HG02852 (cell line): ENCODE measurements around the gene LOXL3.
"Not testable (repeated sequence)": the region's sequence is repeated elsewhere in the genome, so short reads cannot be mapped to it uniquely, and the experiment has no call there.

ENCODE experiments used
- ATAC-seq: cut with Tn5 transposase; IDR thresholded peaks from one replicate; pipeline ENCODE4 v1.9.1; 2021; ENCODE audit warnings: mild to moderate bottlenecking, moderate library complexity; ENCODE audit not compliant: unreplicated experiment

LOXL3 gene

DNA sequence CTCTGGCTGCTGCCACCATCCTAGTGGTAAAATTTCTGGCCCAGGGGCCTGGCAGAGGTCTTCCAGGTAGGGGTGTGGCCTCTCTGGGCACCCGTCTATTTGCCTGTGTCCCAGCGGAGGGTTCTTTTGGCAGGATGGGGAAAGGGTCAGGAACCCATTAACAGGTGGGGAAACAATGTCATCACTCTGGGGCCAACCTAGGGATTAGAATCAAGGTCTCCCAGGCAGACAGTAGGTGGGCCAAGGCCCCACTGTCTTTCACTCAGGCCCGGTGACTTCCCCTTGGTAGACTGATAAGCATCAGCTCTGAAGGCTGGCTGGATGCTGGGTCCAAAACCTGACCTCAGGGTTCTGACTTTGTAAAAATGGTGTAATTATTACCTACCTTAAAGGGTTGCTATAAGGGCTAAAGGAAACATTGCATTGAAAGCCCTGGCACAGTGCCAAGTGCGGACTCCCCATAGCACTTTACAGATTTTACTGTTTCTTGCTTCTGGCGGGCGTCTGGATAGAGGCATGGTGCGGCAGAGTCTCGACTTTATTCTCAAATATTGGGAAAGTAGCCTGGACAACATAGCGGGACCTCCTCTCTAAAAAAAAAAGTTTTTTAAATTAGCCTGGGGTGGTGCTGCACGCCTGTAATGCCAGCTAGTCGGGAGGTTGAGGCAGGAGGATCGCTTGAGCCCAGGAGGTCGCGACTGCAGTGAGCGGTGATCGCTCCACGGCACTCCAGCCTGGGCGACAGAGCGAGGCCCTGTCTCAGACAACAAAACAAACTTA lies 56.6 kb downstream of the LOXL3 start:
- no peak for ATAC-seq

- no peak for ATAC-seq
These were observed 58.3 kb downstream of the LOXL3 start for GRCh38 chr2:74495440-74495839.

GRCh38 chr2:74493546-74493945 lies 60.2 kb downstream of the LOXL3 start:
- no peak for ATAC-seq

- no peak for ATAC-seq
These were observed 61.8 kb downstream of the LOXL3 start for GRCh38 chr2:74491648-74492544.

DNA sequence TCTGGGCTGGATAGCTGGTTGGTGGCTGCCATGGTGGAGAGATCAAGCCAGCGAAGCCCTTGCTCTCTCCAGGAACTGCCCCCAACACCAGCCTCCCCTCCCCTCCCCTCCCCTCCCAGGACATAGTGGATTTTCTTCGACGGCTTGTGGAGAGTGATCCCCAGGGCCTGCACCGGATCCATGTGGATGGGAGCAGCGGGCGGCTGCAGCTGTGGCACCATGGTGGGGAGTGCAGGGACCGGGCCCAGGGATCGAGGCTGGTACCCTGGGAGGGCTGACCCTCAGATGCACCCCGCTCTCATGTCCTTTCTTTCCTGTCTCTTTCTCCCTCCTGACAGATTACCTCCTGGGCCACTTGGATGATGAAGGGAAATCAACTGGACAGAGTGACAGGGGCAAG lies 63.8 kb downstream of the LOXL3 start:
- no peak for ATAC-seq

- no peak for ATAC-seq
These were observed 64.9 kb downstream of the LOXL3 start for GRCh38 chr2:74488643-74489481.

DNA sequence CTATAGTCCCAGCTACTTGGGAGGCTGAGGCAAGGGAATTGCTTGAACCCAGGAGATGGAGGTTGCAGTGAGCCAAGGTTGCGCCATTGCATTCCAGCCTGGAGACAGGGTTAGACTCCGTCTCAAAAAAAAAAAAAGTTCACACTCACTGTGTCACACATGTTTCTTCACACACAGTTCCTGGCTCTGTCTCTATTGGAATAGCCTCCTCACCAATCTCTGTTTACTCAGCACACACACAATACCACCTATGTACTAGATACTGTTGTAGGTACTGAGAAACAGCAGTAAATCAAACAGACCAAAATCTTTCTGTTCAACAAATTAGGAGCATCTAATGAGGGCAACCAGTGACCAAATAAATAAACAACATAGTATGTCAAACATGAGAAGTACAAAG lies 67.6 kb downstream of the LOXL3 start:
- ATAC-seq: no peak

- ATAC-seq: not testable (repeated sequence)
These were observed 70.0 kb downstream of the LOXL3 start for GRCh38 chr2:74483675-74484164.

DNA sequence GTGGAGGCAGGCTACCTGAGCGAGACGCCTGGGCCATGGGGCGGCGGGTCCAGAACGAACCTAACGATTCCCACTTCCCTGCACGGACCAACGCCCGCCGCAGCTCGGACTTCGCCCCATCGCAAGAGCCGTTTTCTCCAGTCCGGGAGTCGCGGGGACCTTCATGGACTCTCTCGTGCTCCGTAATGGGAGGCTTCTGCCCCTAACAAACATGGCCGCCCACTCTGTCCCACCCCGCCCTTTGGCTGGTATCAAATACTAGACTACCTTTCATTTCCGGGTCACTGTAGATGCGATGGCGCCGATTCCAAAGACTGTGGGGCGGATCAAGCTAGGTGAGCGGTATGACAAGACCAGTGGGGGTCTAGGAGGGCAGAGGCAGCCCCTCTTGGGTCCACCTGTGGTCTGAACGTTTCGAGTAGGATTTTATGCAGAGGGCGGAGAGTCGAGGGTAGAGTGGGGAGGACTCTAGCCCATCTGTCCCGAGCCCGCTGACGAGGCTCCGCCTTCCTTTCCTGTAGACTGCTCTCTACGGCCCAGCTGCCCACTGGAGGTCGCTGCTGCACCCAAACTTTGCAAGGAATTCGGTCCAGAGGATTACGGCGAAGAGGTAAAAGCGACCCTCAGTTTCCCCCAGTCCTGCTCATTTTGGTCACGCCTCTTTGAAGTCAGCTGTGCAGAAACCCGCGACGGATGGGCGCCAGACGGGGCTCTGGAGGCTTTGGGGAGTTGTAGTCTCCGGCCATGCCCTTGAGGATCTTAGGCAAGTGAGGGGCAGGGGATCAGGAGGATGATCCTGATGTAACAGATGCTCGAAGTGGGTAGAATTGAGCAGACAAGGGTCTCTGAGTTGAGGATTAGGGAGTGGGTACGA lies 70.7 kb downstream of the LOXL3 start, which contains the start of the genes CCDC142 and TTC31:
Gene CCDC142, minus strand, starts transcription at position 198 of the 874 bp plus-strand sequence. Its CDS starts 161 bp downstream, at position 37.
Gene TTC31, plus strand, starts transcription at position 281 of the 874 bp plus-strand sequence. Its CDS starts 15 bp downstream, at position 296.
- peak; percentile 89 for ATAC-seq
